ENCODE measurements around the gene LEO1. TPM values are rescaled to one million over a fixed set of nuclear protein-coding genes. Genes with fewer than 3 reads are reported as not detected.

LEO1 gene
- total and polyA plus RNA-seq, 2 of the 13 experiments (the other 11 are each of a cell fraction or from before 2014, with no cell fraction given): 17.0 to 60.3 TPM

- TF ChIP-seq ZNF20 (CRISPR knock-in tag; IDR thresholded peaks at IDR 0.05) (no peak), ZNF138 (CRISPR knock-in tag; IDR thresholded peaks at IDR 0.05; ENCODE audit: low read depth) (no peak), SP5 (CRISPR knock-in tag; IDR thresholded peaks at IDR 0.05; ENCODE audit: borderline replicate concordance, low read depth) (no peak), RBM22 (optimal IDR thresholded peaks at IDR 0.05; ENCODE audit: low read length) (no peak), FOXA3 (CRISPR knock-in tag; IDR thresholded peaks at IDR 0.05) (peak; percentile 83), ARNT (IDR thresholded peaks at IDR 0.05) (no peak), TOPORS (CRISPR knock-in tag; IDR thresholded peaks at IDR 0.05) (no peak), GATAD1 (CRISPR knock-in tag; IDR thresholded peaks at IDR 0.05) (peak; percentile 39; the same call in 1 of the 2 replicates), CCAR2 (optimal IDR thresholded peaks at IDR 0.05; ENCODE audit: low read depth, low read length) (no peak), JUNB (CRISPR knock-in tag; IDR thresholded peaks at IDR 0.05; ENCODE audit: borderline replicate concordance) (no peak), ZNF776 (CRISPR knock-in tag; IDR thresholded peaks at IDR 0.05) (no peak), KLF16 (CRISPR knock-in tag; IDR thresholded peaks at IDR 0.05) (no peak), MED13 (CRISPR knock-in tag; IDR thresholded peaks at IDR 0.05) (no peak), SYNCRIP (IDR thresholded peaks at IDR 0.05; ENCODE audit: insufficient read depth, low read depth, low read length) (no peak), CBX5 (CRISPR knock-in tag; IDR thresholded peaks at IDR 0.05; ENCODE audit: borderline replicate concordance) (peak; percentile 19; the same call in 1 of the 2 replicates), SNAPC5 (CRISPR knock-in tag; IDR thresholded peaks at IDR 0.05; ENCODE audit: borderline replicate concordance) (no peak), PAWR (CRISPR knock-in tag; IDR thresholded peaks at IDR 0.05; ENCODE audit: borderline replicate concordance) (no peak), BATF2 (CRISPR knock-in tag; IDR thresholded peaks at IDR 0.05) (no peak), ZNF773 (CRISPR knock-in tag; IDR thresholded peaks at IDR 0.05; ENCODE audit: borderline replicate concordance) (no peak), ZNF670 (CRISPR knock-in tag; IDR thresholded peaks at IDR 0.05; ENCODE audit: borderline replicate concordance) (no peak), ZNF574 (CRISPR knock-in tag; IDR thresholded peaks at IDR 0.05) (peak; percentile 40; the same call in 1 of the 2 replicates), IRF1 (CRISPR knock-in tag; IDR thresholded peaks at IDR 0.05; ENCODE audit: low read depth) (no peak), FOXP1 (IDR thresholded peaks at IDR 0.05) (no peak), FOXP1 (CRISPR knock-in tag; IDR thresholded peaks at IDR 0.05) (peak; percentile 50; the same call in 1 of the 2 replicates), ARID3A (IDR thresholded peaks at IDR 0.05; ENCODE audit: low read depth, low read length) (peak; percentile 82), NFIC (IDR thresholded peaks at IDR 0.05; ENCODE audit: low read length) (no peak; the same call in 1 of the 2 replicates)
Observed at GRCh38 chr15:51970132-51970817, 1.3 kb downstream of the LEO1 start (continued).

Data from HepG2 (cell line).